Breast epithelium (tissue), 3 donors: ENCODE results near the gene CDK5R2.

Experiments used
- CTCF ChIP-seq, 3 donors: fragments of 450-650 bp; IDR thresholded peaks; one replicate each; pipeline ENCODE4 v1.5.1; 2016 to 2017; ENCODE audit warnings: antibody characterized with exemption in 3 of 3, mild to moderate bottlenecking in 3 of 3, moderate library complexity in 3 of 3
- POLR2A ChIP-seq: fragments of 450-650 bp; IDR thresholded peaks from one replicate; pipeline ENCODE4 v1.6.1; 2016; ENCODE audit warnings: antibody characterized with exemption, mild to moderate bottlenecking, moderate library complexity
- POLR2AphosphoS5 ChIP-seq, 3 donors: sonication (generic); formaldehyde crosslinking; IDR thresholded peaks; one replicate each; pipeline ENCODE4 v1.6.1; 2017; ENCODE audit warnings: antibody characterized with exemption in 3 of 3

GRCh38 chr2:218944759-218945404 lies 14.6 kb upstream of the CDK5R2 start:
- no peak for TF ChIP-seq CTCF (IDR thresholded peaks at IDR 0.05)
- no peak for TF ChIP-seq POLR2A
- TF ChIP-seq POLR2AphosphoS5 (IDR thresholded peaks at IDR 0.05), result no peak
